ENCODE results near the gene SLC7A10.

- TF ChIP-seq CTCF (IDR thresholded peaks at IDR 0.05 in 4 of 5, conservative IDR thresholded peaks at IDR 0.05 in 1 of 5) (peak in 3 of 5 experiments; percentile 40 to 47 (median 45)), POLR2A (IDR thresholded peaks at IDR 0.05) (no peak)
These were observed 48.2 kb downstream of the SLC7A10 start for GRCh38 chr19:33177417-33177979.
